ENCODE data around the gene LDAH.
"Not testable (repeated sequence)": the region's sequence is repeated elsewhere in the genome, so short reads cannot be mapped to it uniquely, and the experiment has no call there.

Gene LDAH

DNA sequence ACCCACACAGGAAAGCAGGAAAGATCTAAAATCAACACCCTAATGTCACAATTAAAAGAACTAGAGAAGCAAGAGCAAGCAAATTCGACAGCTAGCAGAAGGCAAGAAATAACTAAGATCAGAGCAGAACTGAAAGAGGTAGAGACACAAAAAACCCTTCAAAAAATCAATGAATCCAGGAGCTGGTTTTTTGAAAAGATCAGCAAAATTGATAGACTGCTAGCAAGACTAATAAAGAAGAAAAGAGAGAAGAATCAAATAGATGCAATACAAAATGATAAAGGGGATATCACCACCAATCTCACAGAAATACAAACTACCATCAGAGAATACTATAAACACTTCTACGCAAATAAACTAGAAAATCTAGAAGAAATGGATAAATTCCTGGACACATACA, 108.5 kb downstream of the LDAH start:
- H3K9me3 ChIP-seq (ENCODE audit: low read length); H3K27me3 ChIP-seq (ENCODE audit: control insufficient read depth in 1 of 2, insufficient read depth in 2 of 2, low read length in 2 of 2); H3K9ac ChIP-seq (ENCODE audit: low read length); H3K27ac ChIP-seq (ENCODE audit: low read depth, low read length); H3K36me3 ChIP-seq (ENCODE audit: insufficient read depth, low read length); H3K4me3 ChIP-seq (ENCODE audit: low read depth in 1 of 2, low read length in 2 of 2); H3K4me1 ChIP-seq (ENCODE audit: insufficient read depth, low read length): not testable (repeated sequence)

DNA sequence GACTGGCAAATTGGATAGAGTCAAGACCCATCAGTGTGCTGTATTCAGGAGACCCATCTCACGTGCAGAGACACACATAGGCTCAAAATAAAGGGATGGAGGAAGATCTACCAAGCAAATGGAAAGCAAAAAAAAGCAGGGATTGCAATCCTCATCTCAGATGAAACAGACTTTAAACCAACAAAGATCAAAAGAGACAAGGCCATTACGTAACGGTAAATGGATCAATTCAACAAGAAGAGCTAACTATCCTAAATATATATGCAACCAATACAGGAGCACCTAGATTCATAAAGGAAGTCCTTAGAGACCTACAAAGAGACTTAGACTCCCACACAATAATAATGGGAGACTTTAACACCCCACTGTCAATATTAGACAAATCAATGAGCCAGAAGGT, 109.3 kb downstream of the LDAH start:
- H3K27ac ChIP-seq (ENCODE audit: low read depth, low read length); H3K9ac ChIP-seq (ENCODE audit: low read length); H3K4me3 ChIP-seq (ENCODE audit: low read depth in 1 of 2, low read length in 2 of 2); H3K9me3 ChIP-seq (ENCODE audit: low read length); H3K36me3 ChIP-seq (ENCODE audit: insufficient read depth, low read length); H3K4me1 ChIP-seq (ENCODE audit: insufficient read depth, low read length); H3K27me3 ChIP-seq (ENCODE audit: control insufficient read depth in 1 of 2, insufficient read depth in 2 of 2, low read length in 2 of 2): not testable (repeated sequence)

DNA sequence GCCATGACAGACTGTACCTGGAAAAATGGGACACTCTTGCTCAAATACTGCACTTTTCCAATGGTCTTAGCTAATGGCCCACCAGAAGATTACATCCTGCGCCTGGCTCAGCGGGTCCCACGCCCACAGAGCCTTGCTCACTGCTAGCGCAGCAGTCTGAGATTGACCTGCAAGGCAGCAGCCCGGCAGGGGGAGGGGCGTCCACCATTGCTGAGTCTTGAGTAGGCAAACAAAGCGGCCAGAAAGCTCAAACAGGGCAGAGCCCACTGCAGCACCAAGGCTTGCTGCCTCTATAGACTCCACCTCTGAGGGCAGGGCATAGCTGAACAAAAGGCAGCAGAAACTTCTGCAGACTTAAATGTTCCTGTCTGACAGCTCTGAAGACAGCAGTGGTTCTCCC, 111.3 kb downstream of the LDAH start:
- H3K36me3 ChIP-seq (ENCODE audit: insufficient read depth, low read length); H3K4me3 ChIP-seq (ENCODE audit: low read depth in 1 of 2, low read length in 2 of 2); H3K9ac ChIP-seq (ENCODE audit: low read length); H3K4me1 ChIP-seq (ENCODE audit: insufficient read depth, low read length); H3K9me3 ChIP-seq (ENCODE audit: low read length); H3K27ac ChIP-seq (ENCODE audit: low read depth, low read length); H3K27me3 ChIP-seq (ENCODE audit: control insufficient read depth in 1 of 2, insufficient read depth in 2 of 2, low read length in 2 of 2): not testable (repeated sequence)

DNA sequence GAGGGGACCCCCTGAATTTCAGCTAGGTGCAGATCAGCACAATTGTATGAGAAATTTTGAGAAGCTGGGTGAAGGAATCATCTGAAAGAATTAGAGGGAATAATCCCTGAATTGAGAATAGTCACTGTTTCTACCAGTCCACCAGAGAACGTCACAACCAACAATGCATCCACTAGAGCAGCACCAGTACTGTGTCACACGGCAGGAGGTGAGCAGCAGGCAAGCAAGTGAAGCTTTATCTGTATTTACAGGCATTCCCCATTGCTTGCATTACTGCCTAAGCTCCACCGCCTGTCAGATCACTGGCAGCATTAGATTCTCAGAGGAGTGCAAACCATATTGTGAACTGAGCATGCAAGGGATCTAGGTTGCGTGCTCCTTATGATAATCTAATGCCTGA, 115.3 kb downstream of the LDAH start:
- H3K4me1 ChIP-seq (ENCODE audit: insufficient read depth, low read length): no peaks in the 10 kb centered on the region

DNA sequence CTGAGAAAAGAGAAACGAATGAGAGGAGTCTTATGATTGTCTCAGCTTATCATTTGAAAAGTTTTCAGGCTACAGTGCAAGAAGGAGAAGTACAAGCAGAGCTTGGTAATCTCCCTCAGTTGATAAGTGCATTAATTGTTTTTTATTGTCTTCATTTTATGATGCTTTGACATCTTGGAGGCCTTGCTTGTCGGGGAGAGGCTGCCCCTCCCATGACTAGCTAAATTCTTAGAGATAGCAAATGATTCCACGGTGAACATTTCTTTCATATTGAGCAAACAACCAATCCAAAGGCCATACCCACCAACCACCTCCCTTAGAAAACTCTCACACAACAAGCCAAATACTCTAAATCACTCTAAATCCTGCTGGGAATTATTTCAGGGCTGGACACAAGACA, 116.1 kb downstream of the LDAH start:
- Histone ChIP-seq H3K9me3 (ENCODE audit: low read length) (no peaks in the 10 kb centered on the region), H3K36me3 (ENCODE audit: insufficient read depth, low read length) (no peaks in the 10 kb centered on the region), H3K4me1 (ENCODE audit: insufficient read depth, low read length) (no peaks in the 10 kb centered on the region), H3K4me3 (ENCODE audit: low read depth in 1 of 2, low read length in 2 of 2) (no peak overlapping the region), H3K27me3 (ENCODE audit: control insufficient read depth in 1 of 2, insufficient read depth in 2 of 2, low read length in 2 of 2) (no peaks in the 10 kb centered on the region), H3K27ac (ENCODE audit: low read depth, low read length) (no peak overlapping the region), H3K9ac (ENCODE audit: low read length) (no peak overlapping the region)

More for the DNA sequence above, 115.3 kb downstream of the LDAH start:
- Histone ChIP-seq H3K27me3 (ENCODE audit: control insufficient read depth in 1 of 2, insufficient read depth in 2 of 2, low read length in 2 of 2) (no peaks in the 10 kb centered on the region), H3K4me3 (ENCODE audit: low read depth in 1 of 2, low read length in 2 of 2) (no peak overlapping the region), H3K9me3 (ENCODE audit: low read length) (no peaks in the 10 kb centered on the region), H3K36me3 (ENCODE audit: insufficient read depth, low read length) (no peaks in the 10 kb centered on the region), H3K9ac (ENCODE audit: low read length) (no peak overlapping the region), H3K27ac (ENCODE audit: low read depth, low read length) (no peak overlapping the region)

DNA sequence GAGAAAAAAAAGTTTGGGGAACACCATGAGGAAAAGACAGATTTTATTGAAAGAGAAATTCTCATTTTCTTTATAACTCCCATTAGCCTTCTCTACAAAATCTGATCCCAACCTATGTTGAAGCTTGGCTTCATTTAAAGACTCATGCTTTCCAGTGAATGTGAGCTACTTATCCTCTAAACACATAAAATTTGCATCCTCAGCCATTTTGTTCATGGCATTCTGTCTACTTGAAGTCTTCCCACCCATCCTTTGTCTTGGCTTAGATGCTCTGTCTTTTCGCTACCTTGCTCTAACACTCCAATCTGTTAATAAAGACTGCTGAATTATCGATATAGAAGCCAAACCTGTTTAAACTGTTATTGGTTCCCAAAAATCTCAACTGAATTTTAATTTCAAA, 116.7 kb downstream of the LDAH start:
- H3K36me3 ChIP-seq (ENCODE audit: insufficient read depth, low read length): no peaks in the 10 kb centered on the region
- H3K27ac ChIP-seq (ENCODE audit: low read depth, low read length): no peak overlapping the region
- H3K27me3 ChIP-seq (ENCODE audit: control insufficient read depth in 1 of 2, insufficient read depth in 2 of 2, low read length in 2 of 2): no peaks in the 10 kb centered on the region
- H3K4me3 ChIP-seq (ENCODE audit: low read depth in 1 of 2, low read length in 2 of 2): no peak overlapping the region
- no peaks in the 10 kb centered on the region for H3K4me1 ChIP-seq (ENCODE audit: insufficient read depth, low read length)
- H3K9me3 ChIP-seq (ENCODE audit: low read length): no peaks in the 10 kb centered on the region
- H3K9ac ChIP-seq (ENCODE audit: low read length): no peak overlapping the region

DNA sequence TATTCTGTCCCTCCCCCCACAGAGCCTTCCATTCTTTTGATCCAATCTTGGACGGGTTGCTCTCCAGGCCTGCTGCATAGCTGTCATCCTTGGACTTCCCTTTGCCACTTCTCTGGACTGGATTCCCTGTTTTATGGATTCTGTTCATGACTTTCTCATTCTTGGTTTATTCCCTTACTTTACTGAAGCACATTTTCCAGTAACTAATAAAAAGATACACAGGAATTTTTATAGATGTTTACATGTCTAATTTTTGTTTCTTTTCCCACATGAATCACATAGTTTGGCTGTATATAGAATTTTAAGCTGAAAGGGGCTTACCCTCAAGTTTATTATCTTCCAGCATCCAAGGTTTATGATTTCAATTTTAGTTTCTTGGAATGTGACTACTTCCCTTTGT, 118.0 kb downstream of the LDAH start:
- no peaks in the 10 kb centered on the region for H3K9me3 ChIP-seq (ENCODE audit: low read length)
- H3K36me3 ChIP-seq (ENCODE audit: insufficient read depth, low read length): no peaks in the 10 kb centered on the region
- H3K27ac ChIP-seq (ENCODE audit: low read depth, low read length): no peak overlapping the region
- no peak overlapping the region for H3K9ac ChIP-seq (ENCODE audit: low read length)
- H3K4me1 ChIP-seq (ENCODE audit: insufficient read depth, low read length): no peaks in the 10 kb centered on the region
- no peaks in the 10 kb centered on the region for H3K27me3 ChIP-seq (ENCODE audit: control insufficient read depth in 1 of 2, insufficient read depth in 2 of 2, low read length in 2 of 2)
- no peak overlapping the region for H3K4me3 ChIP-seq (ENCODE audit: low read depth in 1 of 2, low read length in 2 of 2)

DNA sequence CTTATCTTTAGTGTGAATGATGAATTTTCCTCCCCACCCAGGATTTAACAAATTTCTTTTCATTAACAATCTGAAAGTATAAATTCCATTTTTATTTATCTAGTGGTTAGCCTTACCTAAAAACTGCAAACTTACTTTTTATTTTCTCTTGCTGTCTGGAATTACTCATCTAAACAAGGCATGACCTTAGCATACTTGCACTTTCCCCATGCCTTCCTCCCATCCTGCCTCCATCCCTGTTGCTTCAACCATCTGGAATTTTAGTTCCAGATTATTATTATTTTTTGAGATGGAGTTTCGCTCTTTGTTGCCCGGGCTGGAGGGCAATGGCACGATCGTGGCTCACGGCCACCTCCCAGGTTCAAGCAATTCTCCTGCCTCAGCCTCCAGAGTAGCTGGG, 120.3 kb downstream of the LDAH start:
- no peak overlapping the region for H3K27ac ChIP-seq (ENCODE audit: low read depth, low read length)
- H3K27me3 ChIP-seq (ENCODE audit: control insufficient read depth in 1 of 2, insufficient read depth in 2 of 2, low read length in 2 of 2): no peaks in the 10 kb centered on the region
- no peaks in the 10 kb centered on the region for H3K9me3 ChIP-seq (ENCODE audit: low read length)
- H3K9ac ChIP-seq (ENCODE audit: low read length): no peak overlapping the region
- no peak overlapping the region for H3K4me3 ChIP-seq (ENCODE audit: low read depth in 1 of 2, low read length in 2 of 2)
- no peaks in the 10 kb centered on the region for H3K4me1 ChIP-seq (ENCODE audit: insufficient read depth, low read length)
- H3K36me3 ChIP-seq (ENCODE audit: insufficient read depth, low read length): no peaks in the 10 kb centered on the region

DNA sequence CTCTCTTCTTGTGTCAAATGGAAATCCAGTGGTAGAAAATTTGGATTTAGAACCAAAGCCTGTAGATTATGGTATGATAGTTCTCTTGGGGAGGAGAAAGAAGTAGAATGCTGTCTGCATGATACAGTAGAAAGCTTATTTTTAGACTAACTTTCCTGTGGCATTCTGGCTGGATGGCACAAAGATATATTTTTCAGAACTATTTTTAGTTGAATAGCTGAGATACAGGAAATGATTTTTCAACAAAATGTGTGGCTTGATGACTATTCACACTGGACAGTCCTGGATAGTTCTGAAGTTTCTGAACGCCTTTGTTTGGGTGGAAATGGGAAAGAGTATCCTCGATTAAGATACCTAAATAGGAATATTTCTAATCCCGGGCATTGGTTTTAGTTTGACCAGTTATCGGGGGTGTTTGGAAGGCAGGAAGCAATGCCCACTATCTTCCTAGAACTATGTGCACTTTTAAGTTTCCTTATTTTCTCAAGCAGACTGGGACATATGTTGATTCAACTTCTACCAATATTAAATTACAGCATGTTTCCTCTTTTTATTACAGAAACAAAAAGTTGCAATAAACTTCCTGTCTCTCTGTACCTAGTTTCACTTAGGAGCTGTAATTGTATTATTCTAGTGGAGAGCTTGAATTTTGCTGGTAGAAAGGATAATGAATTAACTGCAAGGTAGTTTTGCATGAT, 123.8 kb downstream of the LDAH start:
- H3K9ac ChIP-seq (ENCODE audit: low read length): no peak overlapping the region
- H3K36me3 ChIP-seq (ENCODE audit: insufficient read depth, low read length): no peaks in the 10 kb centered on the region
- no peaks in the 10 kb centered on the region for H3K27me3 ChIP-seq (ENCODE audit: control insufficient read depth in 1 of 2, insufficient read depth in 2 of 2, low read length in 2 of 2)
- no peak overlapping the region for H3K27ac ChIP-seq (ENCODE audit: low read depth, low read length)
- H3K4me3 ChIP-seq (ENCODE audit: low read depth in 1 of 2, low read length in 2 of 2): no peak overlapping the region
- H3K9me3 ChIP-seq (ENCODE audit: low read length): no peaks in the 10 kb centered on the region
- H3K4me1 ChIP-seq (ENCODE audit: insufficient read depth, low read length): no peaks in the 10 kb centered on the region

DNA sequence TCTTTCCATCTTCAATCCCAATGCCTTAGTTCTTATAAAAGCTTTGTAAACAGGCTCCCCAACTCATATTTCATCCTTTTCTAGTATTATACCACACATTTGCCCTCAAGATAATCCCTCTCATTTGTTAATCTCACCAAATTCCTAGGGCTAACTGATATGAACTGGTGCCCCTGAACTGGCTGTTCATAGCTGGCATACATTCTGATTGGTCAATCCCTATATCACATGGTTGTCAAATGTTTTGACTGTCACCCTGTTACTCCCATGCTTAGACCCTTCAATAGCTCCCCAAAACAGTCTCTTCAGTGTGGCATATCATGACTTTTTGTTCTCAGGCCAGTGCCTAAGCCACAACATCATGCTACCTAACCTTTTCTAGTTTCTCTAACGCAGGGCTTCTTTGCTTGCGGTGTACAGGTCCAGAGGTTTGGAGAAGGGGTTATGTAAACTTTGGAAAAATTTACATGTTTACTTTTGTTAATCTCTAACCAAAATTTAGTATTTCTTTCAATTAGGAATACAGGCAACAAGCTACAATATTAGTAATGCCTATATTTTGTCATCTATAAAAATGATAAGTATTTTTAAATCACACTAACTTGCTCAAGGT, 125.5 kb downstream of the LDAH start:
- Histone ChIP-seq H3K27me3 (ENCODE audit: control insufficient read depth in 1 of 2, insufficient read depth in 2 of 2, low read length in 2 of 2) (no peaks in the 10 kb centered on the region), H3K4me3 (ENCODE audit: low read depth in 1 of 2, low read length in 2 of 2) (no peak overlapping the region), H3K9me3 (ENCODE audit: low read length) (no peaks in the 10 kb centered on the region), H3K27ac (ENCODE audit: low read depth, low read length) (no peak overlapping the region), H3K4me1 (ENCODE audit: insufficient read depth, low read length) (no peaks in the 10 kb centered on the region), H3K36me3 (ENCODE audit: insufficient read depth, low read length) (no peaks in the 10 kb centered on the region), H3K9ac (ENCODE audit: low read length) (no peak overlapping the region)

DNA sequence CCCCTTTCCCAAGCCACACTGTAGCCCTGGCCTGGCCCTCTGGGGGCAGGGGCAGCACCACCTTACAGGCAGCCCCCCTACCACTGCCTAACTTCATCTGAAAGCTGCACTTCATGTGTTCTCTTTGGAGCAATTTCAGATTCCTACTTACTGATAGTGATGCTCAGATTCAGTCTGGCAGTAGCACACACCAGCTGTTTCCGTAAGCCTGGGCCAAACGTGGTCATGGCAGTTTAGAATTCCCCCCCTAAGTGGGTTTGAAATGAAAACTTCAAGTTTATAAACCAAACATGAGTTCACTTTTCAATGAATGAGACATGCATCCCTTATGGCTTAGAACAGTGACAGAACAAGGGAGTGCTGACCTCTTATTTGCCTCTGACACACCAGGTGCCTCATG, 126.5 kb downstream of the LDAH start:
- no peak overlapping the region for H3K4me3 ChIP-seq (ENCODE audit: low read depth in 1 of 2, low read length in 2 of 2)
- no peak overlapping the region for H3K9ac ChIP-seq (ENCODE audit: low read length)
- H3K27me3 ChIP-seq (ENCODE audit: control insufficient read depth in 1 of 2, insufficient read depth in 2 of 2, low read length in 2 of 2): no peaks in the 10 kb centered on the region
- no peaks in the 10 kb centered on the region for H3K9me3 ChIP-seq (ENCODE audit: low read length)
- H3K27ac ChIP-seq (ENCODE audit: low read depth, low read length): no peak overlapping the region
- no peaks in the 10 kb centered on the region for H3K36me3 ChIP-seq (ENCODE audit: insufficient read depth, low read length)
- H3K4me1 ChIP-seq (ENCODE audit: insufficient read depth, low read length): no peaks in the 10 kb centered on the region

DNA sequence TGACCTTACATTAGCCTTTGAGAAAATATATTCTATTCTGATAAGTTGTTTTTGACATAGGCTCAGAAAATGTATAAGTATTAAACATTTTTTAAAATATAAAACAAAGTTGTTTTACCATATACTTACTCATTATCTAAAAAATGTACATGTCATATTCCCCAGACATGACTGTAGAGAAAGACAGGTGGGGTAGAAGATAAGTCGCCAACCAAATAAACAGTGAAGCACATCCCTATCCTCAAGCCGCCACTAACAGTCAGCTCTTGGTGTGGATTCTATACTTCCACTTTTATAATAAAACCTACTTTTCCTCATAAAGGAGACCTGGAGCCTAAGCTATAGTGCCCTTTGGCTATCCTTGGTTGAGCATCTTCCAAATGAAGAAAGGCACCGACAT, 129.6 kb downstream of the LDAH start:
- Histone ChIP-seq H3K9me3 (ENCODE audit: low read length) (no peaks in the 10 kb centered on the region), H3K27me3 (ENCODE audit: control insufficient read depth in 1 of 2, insufficient read depth in 2 of 2, low read length in 2 of 2) (no peaks in the 10 kb centered on the region), H3K27ac (ENCODE audit: low read depth, low read length) (no peak overlapping the region), H3K9ac (ENCODE audit: low read length) (no peak overlapping the region), H3K4me1 (ENCODE audit: insufficient read depth, low read length) (no peaks in the 10 kb centered on the region), H3K4me3 (ENCODE audit: low read depth in 1 of 2, low read length in 2 of 2) (no peak overlapping the region), H3K36me3 (ENCODE audit: insufficient read depth, low read length) (peaks cover 2% of the 10 kb centered on the region)
